Type B pancreatic cell (in vitro differentiated cells): ENCODE measurements around the gene NCOA7. TPM values are rescaled to one million over a fixed set of nuclear protein-coding genes. Genes with fewer than 3 reads are reported as not detected.

Experiments
- DNase-seq: peaks from one replicate; pipeline ENCODE4 v3.0.0; 2021; ENCODE audit warnings: mixed read lengths; ENCODE audit not compliant: unreplicated experiment; ENCODE audit errors: extremely low spot score
- H3K27ac Mint-ChIP-seq: 2 replicates; pipeline ENCODE4 v1.8.0; 2021; ENCODE audit warnings: mild to moderate bottlenecking, mixed read lengths
- H3K27me3 Mint-ChIP-seq: 2 replicates; pipeline ENCODE4 v1.8.0; 2021; ENCODE audit warnings: mixed read lengths
- H3K36me3 Mint-ChIP-seq: 2 replicates; pipeline ENCODE4 v1.8.0; 2021; ENCODE audit warnings: mixed read lengths
- H3K4me1 Mint-ChIP-seq: one replicate; pipeline ENCODE4 v1.8.0; 2021; ENCODE audit warnings: mixed read lengths; ENCODE audit not compliant: unreplicated experiment
- H3K4me3 Mint-ChIP-seq: 2 replicates; pipeline ENCODE4 v1.8.0; 2021; ENCODE audit warnings: mild to moderate bottlenecking, mixed read lengths
- H3K9me3 Mint-ChIP-seq: 2 replicates; pipeline ENCODE4 v1.8.0; 2021; ENCODE audit warnings: mixed read lengths
- CTCF ChIP-seq: fragments of 200-600 bp; sonication (generic); conservative IDR thresholded peaks from 2 replicates; pipeline ENCODE4 v1.5.0; 2021; ENCODE audit warnings: antibody characterized with exemption, mild to moderate bottlenecking
- total RNA-seq: library from RNA; stranded (reverse); gene quantifications from 2 replicates; pipeline ENCODE4 v1.2.1, GENCODE V29; 2021; ENCODE audit warnings: low replicate concordance

The NCOA7 gene
- total RNA-seq, 1 donor from 2014 or later, result 29.9 TPM

GRCh38 chr6:125779924-125780539, 10.7 kb upstream of the NCOA7 start:
- DNase-seq, result peak; percentile 90
- no peak overlapping the region for H3K27ac Mint-ChIP-seq
- no peaks in the 10 kb centered on the region for H3K9me3 Mint-ChIP-seq

GRCh38 chr6:125780540-125781313, 10.0 kb upstream of the NCOA7 start:
- H3K27ac Mint-ChIP-seq, result no peak overlapping the region
- H3K36me3 Mint-ChIP-seq, result no peaks in the 10 kb centered on the region
- TF ChIP-seq CTCF, result no peak
- no peak overlapping the region for H3K4me3 Mint-ChIP-seq
- DNase-seq, result no peak
- H3K27me3 Mint-ChIP-seq, result peaks cover 2% of the 10 kb centered on the region
- H3K9me3 Mint-ChIP-seq, result no peaks in the 10 kb centered on the region
- H3K4me1 Mint-ChIP-seq, result peaks cover 11% of the 10 kb centered on the region

More at GRCh38 chr6:125779924-125780539, 10.7 kb upstream of the NCOA7 start:
- peaks cover 3% of the 10 kb centered on the region for H3K27me3 Mint-ChIP-seq
- no peaks in the 10 kb centered on the region for H3K36me3 Mint-ChIP-seq
- peak; percentile 62 for TF ChIP-seq CTCF
- no peak overlapping the region for H3K4me3 Mint-ChIP-seq
- peaks cover 13% of the 10 kb centered on the region for H3K4me1 Mint-ChIP-seq

GRCh38 chr6:125781314-125781868, 9.4 kb upstream of the NCOA7 start:
- TF ChIP-seq CTCF, result no peak
- Mint-ChIP-seq H3K4me3 (no peak overlapping the region), H3K36me3 (no peaks in the 10 kb centered on the region)

GRCh38 chr6:125784365-125784764, 6.4 kb upstream of the NCOA7 start:
- Mint-ChIP-seq H3K27me3 (no peaks in the 10 kb centered on the region), H3K36me3 (no peaks in the 10 kb centered on the region), H3K4me1 (peaks cover 2% of the 10 kb centered on the region), H3K27ac (no peak overlapping the region), H3K4me3 (no peak overlapping the region), H3K9me3 (no peaks in the 10 kb centered on the region)
- DNase-seq, result no peak
- no peak for TF ChIP-seq CTCF

More at GRCh38 chr6:125781314-125781868, 9.4 kb upstream of the NCOA7 start:
- Mint-ChIP-seq H3K27me3 (no peaks in the 10 kb centered on the region), H3K9me3 (no peaks in the 10 kb centered on the region), H3K4me1 (peaks cover 9% of the 10 kb centered on the region), H3K27ac (no peak overlapping the region)
- no peak for DNase-seq

- peak; percentile 20 for TF ChIP-seq CTCF
- DNase-seq, result no peak
- peak overlapping the region; percentile 20 for H3K27ac Mint-ChIP-seq
- H3K27me3 Mint-ChIP-seq, result no peaks in the 10 kb centered on the region
- H3K36me3 Mint-ChIP-seq, result no peaks in the 10 kb centered on the region
- peaks cover 13% of the 10 kb centered on the region for H3K4me1 Mint-ChIP-seq
- H3K4me3 Mint-ChIP-seq, result no peak overlapping the region
- no peaks in the 10 kb centered on the region for H3K9me3 Mint-ChIP-seq
These were observed 3.0 kb upstream of the NCOA7 start for GRCh38 chr6:125787791-125788190.
